ENCODE data around the gene ARHGAP8.

The ARHGAP8 gene

DNA sequence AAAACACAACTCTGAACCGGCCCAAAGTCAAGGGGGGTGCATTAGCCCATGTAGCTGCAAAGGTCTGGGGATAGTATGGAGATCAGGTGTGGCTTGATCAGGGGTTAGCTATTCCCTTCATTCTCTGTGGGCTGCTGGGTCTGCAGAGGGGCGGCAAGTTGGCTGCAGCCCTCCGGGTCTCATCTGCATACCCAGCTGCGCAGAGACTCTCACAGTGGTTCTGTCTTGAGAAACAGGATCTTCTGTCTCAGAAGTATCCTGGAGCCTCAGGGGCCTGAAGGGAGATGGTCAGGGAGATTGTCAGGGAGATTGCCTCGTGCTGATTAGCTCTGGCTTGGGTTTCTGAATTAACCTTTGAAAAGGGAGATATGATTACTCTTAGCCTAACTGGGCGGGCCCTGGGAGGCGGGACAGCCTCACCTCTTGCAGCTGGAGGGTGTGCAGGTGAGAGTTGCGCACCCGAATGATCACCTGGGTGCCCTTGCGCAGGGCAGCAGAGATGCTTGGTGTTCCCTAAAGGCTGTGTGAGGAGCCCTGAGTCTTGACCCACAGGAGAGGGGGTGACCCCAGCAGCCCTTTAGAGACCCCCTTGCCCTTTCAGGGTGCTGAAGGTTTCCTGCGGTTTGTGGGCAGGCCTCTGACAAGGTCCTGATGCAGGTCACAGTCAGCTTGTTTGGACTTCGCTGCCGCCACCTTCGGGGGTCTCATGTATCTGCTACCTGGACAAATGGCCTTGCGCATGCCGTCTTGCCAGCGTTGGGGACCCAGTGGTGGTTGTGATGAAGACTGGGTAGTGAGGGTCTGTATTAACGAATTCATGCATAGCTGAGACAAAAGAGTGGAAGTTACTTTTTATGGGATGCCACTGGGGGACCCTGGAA is 7.3 kb downstream of the ARHGAP8 start:
- no peak overlapping the region for H3K4me3 ChIP-seq (ENCODE audit: low read depth, low read length)
- TF ChIP-seq, protein P1, sequence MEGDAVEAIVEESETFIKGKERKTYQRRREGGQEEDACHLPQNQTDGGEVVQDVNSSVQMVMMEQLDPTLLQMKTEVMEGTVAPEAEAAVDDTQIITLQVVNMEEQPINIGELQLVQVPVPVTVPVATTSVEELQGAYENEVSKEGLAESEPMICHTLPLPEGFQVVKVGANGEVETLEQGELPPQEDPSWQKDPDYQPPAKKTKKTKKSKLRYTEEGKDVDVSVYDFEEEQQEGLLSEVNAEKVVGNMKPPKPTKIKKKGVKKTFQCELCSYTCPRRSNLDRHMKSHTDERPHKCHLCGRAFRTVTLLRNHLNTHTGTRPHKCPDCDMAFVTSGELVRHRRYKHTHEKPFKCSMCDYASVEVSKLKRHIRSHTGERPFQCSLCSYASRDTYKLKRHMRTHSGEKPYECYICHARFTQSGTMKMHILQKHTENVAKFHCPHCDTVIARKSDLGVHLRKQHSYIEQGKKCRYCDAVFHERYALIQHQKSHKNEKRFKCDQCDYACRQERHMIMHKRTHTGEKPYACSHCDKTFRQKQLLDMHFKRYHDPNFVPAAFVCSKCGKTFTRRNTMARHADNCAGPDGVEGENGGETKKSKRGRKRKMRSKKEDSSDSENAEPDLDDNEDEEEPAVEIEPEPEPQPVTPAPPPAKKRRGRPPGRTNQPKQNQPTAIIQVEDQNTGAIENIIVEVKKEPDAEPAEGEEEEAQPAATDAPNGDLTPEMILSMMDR (IDR thresholded peaks at IDR 0.05; ENCODE audit: borderline replicate concordance, insufficient read depth, low read depth, low read length), result no peak

DNA sequence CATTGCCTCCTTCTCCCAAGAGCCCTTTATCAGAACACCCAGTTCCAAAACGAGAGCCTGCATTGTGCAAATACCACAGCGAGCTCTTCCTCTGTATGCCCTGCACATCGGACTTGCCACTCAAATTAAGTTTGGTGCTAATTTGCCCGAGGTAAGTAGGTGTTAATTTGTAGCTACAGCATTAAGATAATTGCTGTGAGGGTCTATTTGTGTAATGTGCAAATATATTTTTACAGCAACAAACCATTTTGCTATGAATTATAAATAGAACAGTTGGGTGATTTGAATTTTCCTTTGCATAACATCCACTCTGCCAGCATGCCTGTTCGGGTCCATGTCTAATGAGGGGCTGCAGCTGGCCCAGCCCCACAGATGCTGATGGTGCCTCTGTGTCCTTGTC is 8.1 kb downstream of the ARHGAP8 start:
- no peak overlapping the region for H3K4me3 ChIP-seq (ENCODE audit: low read depth, low read length)
- TF ChIP-seq, protein P1 (IDR thresholded peaks at IDR 0.05; ENCODE audit: borderline replicate concordance, insufficient read depth, low read depth, low read length), result no peak

DNA sequence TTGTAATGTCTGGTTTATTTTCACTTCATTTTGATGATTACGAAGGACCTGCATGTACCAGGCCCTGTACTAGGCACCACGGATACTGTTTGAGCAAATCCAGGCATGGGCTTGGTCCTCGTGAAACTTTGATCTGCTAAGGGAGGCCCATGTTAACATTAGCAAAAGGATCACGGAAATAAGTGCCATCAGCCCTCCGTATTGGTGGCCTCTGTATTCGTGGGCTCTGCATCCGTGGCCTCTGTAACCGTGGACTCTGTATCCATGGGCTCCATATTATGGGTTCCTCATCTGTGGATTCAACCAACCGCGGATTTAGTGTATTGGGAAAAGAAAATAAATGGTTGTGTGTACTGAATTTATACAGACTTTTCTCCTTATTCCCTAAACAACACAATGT is 8.7 kb downstream of the ARHGAP8 start:
- TF ChIP-seq, protein P1 (IDR thresholded peaks at IDR 0.05; ENCODE audit: borderline replicate concordance, insufficient read depth, low read depth, low read length), result no peak

DNA sequence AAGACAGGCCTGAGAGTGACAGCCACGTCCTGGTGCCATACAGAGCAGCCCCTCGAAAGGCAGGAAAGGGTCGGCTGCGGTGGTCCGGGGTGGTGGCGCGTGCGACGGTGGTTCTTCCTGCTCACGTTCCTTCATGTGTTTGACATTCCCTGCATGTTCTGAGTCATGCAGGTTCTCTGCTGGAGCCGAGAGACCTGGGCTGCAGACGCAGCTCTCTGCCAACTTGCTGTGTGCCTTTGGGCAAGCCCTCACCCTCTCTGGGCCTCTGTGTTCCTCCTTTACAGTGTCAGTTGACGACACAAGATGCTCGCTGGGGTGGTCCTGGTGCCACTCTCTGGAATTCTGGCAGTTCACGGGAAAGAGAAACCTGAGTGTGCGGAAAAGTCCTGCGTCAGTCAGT is 12.0 kb downstream of the ARHGAP8 start:
- H3K4me3 ChIP-seq (ENCODE audit: low read depth, low read length), result no peak overlapping the region
- TF ChIP-seq, protein P1 (IDR thresholded peaks at IDR 0.05; ENCODE audit: borderline replicate concordance, insufficient read depth, low read depth, low read length), result no peak

More for the DNA sequence above, 8.7 kb downstream of the ARHGAP8 start:
- no peak overlapping the region for H3K4me3 ChIP-seq (ENCODE audit: low read depth, low read length)

DNA sequence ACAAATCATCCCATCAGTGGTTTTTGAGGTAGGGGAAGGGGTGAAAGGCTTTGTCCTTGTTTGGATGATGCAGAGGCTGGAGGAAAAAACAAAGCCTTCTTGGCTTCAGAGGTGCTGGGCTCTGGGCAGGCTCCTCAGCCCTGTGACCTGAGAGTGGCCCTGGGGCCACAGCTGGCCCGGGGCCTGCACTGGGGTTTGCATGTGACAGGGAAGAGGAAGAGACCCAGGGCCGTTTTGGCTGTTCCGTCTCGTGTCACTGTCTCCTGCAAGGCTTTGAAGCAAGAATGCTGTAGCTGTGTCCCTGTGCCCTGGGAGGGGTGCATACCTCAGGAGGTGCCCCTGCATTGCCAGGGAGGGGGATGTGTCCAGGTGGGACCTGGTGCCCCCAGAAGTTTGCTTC is 12.6 kb downstream of the ARHGAP8 start:
- no peak overlapping the region for H3K4me3 ChIP-seq (ENCODE audit: low read depth, low read length)
- TF ChIP-seq, protein P1 (IDR thresholded peaks at IDR 0.05; ENCODE audit: borderline replicate concordance, insufficient read depth, low read depth, low read length), result no peak

DNA sequence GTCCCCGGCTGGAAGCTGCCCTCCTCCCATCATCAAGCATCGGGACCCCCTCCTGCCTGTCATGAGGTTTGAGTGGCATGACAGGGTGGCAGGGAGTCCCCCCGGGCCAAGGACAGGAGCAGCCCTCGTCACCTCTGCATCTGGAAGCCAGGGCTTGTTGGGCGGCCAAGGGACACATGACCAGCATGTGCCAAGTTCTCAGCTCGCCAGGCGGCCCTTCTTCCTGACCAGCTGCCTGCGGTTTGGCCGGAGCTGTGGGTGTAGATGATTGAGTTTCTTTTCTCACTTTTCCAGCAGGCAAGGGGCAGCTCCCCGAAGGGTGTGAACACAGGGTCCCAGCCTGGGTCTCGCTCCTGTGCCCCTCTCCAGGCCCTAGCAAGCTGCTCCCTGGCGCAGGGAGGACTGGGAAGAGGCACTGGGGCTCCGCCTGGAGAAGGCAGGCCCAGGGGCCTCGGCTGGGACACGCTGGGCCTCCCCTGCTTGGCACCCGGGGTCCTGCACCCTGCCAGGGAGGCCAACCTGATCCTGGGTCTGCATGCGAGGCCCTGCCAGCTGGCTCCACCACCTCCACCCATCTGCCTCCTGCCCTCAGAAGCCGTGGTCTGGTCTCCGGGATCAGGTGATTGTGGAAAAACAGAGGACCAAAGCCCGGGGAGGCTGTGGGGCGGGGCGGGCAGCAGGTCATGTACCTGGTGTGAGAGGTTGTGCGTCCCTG is 13.4 kb downstream of the ARHGAP8 start:
- TF ChIP-seq, protein P1 (IDR thresholded peaks at IDR 0.05; ENCODE audit: borderline replicate concordance, insufficient read depth, low read depth, low read length), result no peak
- H3K4me3 ChIP-seq (ENCODE audit: low read depth, low read length), result no peak overlapping the region
